Measurements from ENCODE around the gene STAC3.
"Not testable (repeated sequence)": the region's sequence is repeated elsewhere in the genome, so short reads cannot be mapped to it uniquely, and the experiment has no call there.

DNA sequence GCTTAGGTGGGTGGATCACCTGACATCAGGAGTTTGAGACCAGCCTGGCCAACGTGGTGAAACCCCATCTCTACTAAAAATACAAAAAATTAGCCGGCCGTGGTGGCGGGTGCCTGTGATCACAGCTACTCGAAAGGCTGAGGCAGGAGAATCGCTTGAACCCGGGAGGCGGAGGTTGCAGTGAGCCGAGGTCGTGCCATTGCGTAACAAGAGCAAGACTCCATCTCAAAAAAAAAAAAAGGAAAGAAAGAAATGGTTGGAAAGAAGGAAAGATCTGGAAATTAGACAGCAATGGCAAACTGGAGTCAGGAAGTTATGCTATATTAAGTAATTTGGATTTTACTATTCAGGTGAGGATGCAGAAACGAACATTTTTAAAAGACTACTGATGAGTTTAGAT is 31.1 kb upstream of the STAC3 start:
- TF ChIP-seq, protein P1, sequence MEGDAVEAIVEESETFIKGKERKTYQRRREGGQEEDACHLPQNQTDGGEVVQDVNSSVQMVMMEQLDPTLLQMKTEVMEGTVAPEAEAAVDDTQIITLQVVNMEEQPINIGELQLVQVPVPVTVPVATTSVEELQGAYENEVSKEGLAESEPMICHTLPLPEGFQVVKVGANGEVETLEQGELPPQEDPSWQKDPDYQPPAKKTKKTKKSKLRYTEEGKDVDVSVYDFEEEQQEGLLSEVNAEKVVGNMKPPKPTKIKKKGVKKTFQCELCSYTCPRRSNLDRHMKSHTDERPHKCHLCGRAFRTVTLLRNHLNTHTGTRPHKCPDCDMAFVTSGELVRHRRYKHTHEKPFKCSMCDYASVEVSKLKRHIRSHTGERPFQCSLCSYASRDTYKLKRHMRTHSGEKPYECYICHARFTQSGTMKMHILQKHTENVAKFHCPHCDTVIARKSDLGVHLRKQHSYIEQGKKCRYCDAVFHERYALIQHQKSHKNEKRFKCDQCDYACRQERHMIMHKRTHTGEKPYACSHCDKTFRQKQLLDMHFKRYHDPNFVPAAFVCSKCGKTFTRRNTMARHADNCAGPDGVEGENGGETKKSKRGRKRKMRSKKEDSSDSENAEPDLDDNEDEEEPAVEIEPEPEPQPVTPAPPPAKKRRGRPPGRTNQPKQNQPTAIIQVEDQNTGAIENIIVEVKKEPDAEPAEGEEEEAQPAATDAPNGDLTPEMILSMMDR (IDR thresholded peaks at IDR 0.05; ENCODE audit: insufficient read depth, low read depth, low read length) = not testable (repeated sequence)
- not testable (repeated sequence) for TF ChIP-seq EZH2 (IDR thresholded peaks at IDR 0.05; ENCODE audit: insufficient read depth, low read length)

Measured in astrocyte (in vitro differentiated cells and primary cell).